ENCODE measurements around the gene CCDC40.

CCDC40 gene

GRCh38 chr17:80087346-80088265 is 51.2 kb downstream of the CCDC40 start:
- TF ChIP-seq REST (IDR thresholded peaks at IDR 0.05; ENCODE audit: insufficient read depth in 1 of 2, low read depth in 2 of 2, low read length in 2 of 2) (no peak), FOXP2 (optimal IDR thresholded peaks at IDR 0.05; ENCODE audit: borderline replicate concordance, extremely low read depth, extremely low read length, insufficient read depth) (no peak), SIN3A (IDR thresholded peaks at IDR 0.05; ENCODE audit: borderline replicate concordance, insufficient read depth, low read length) (no peak), TAF1 (IDR thresholded peaks at IDR 0.05; ENCODE audit: borderline replicate concordance, insufficient read depth, low read length) (no peak), POLR2AphosphoS5 (IDR thresholded peaks at IDR 0.05; ENCODE audit: low read depth, low read length) (no peak)

- TF ChIP-seq TAF1 (IDR thresholded peaks at IDR 0.05; ENCODE audit: borderline replicate concordance, insufficient read depth, low read length): no peak
- TF ChIP-seq FOXP2 (optimal IDR thresholded peaks at IDR 0.05; ENCODE audit: borderline replicate concordance, extremely low read depth, extremely low read length, insufficient read depth): no peak
- no peak for TF ChIP-seq SIN3A (IDR thresholded peaks at IDR 0.05; ENCODE audit: borderline replicate concordance, insufficient read depth, low read length)
- TF ChIP-seq REST (IDR thresholded peaks at IDR 0.05; ENCODE audit: insufficient read depth in 1 of 2, low read depth in 2 of 2, low read length in 2 of 2): no peak
- no peak for TF ChIP-seq POLR2AphosphoS5 (IDR thresholded peaks at IDR 0.05; ENCODE audit: low read depth, low read length)
Observed at GRCh38 chr17:80089762-80090161, 53.3 kb downstream of the CCDC40 start.

GRCh38 chr17:80091376-80091775 is 54.9 kb downstream of the CCDC40 start:
- TF ChIP-seq TAF1 (IDR thresholded peaks at IDR 0.05; ENCODE audit: borderline replicate concordance, insufficient read depth, low read length) (no peak), SIN3A (IDR thresholded peaks at IDR 0.05; ENCODE audit: borderline replicate concordance, insufficient read depth, low read length) (no peak), POLR2AphosphoS5 (IDR thresholded peaks at IDR 0.05; ENCODE audit: low read depth, low read length) (no peak), REST (IDR thresholded peaks at IDR 0.05; ENCODE audit: insufficient read depth in 1 of 2, low read depth in 2 of 2, low read length in 2 of 2) (no peak), FOXP2 (optimal IDR thresholded peaks at IDR 0.05; ENCODE audit: borderline replicate concordance, extremely low read depth, extremely low read length, insufficient read depth) (no peak)

- TF ChIP-seq REST (IDR thresholded peaks at IDR 0.05; ENCODE audit: insufficient read depth in 1 of 2, low read depth in 2 of 2, low read length in 2 of 2) (no peak), FOXP2 (optimal IDR thresholded peaks at IDR 0.05; ENCODE audit: borderline replicate concordance, extremely low read depth, extremely low read length, insufficient read depth) (no peak), SIN3A (IDR thresholded peaks at IDR 0.05; ENCODE audit: borderline replicate concordance, insufficient read depth, low read length) (no peak), TAF1 (IDR thresholded peaks at IDR 0.05; ENCODE audit: borderline replicate concordance, insufficient read depth, low read length) (no peak), POLR2AphosphoS5 (IDR thresholded peaks at IDR 0.05; ENCODE audit: low read depth, low read length) (no peak)
Observed at GRCh38 chr17:80092959-80093358, 56.5 kb downstream of the CCDC40 start.

Data from PFSK-1 (cell line).